Suprapubic skin (tissue), 4 donors: ENCODE measurements around the gene MORN4.

Source experiments
- EP300 ChIP-seq: sonication (generic); formaldehyde crosslinking; IDR thresholded peaks from one replicate; pipeline ENCODE4 v1.6.1; 2017; ENCODE audit warnings: antibody characterized with exemption
- POLR2A ChIP-seq, 2 donors: fragments of 450-650 bp; IDR thresholded peaks; one replicate each; pipeline ENCODE4 v1.6.1; 2017; ENCODE audit warnings: antibody characterized with exemption in 2 of 2, mild to moderate bottlenecking in 2 of 2, moderate library complexity in 2 of 2
- POLR2AphosphoS5 ChIP-seq, 3 donors: sonication (generic); formaldehyde crosslinking; IDR thresholded peaks; one replicate each; pipeline ENCODE4 v1.6.1; 2017; ENCODE audit warnings: antibody characterized with exemption in 3 of 3
- TF ChIP-seq, protein P1 (sequence below), 2 donors: fragments of 200-600 bp in 1 of 2; fragments of 450-650 bp in 1 of 2; sonication (generic) in 1 of 2; IDR thresholded peaks; one replicate each; pipeline ENCODE4 v1.5.1; 2016 to 2019; ENCODE audit warnings: antibody characterized with exemption in 2 of 2, mild to moderate bottlenecking in 1 of 2, moderate library complexity in 1 of 2

- no peak for TF ChIP-seq EP300
- TF ChIP-seq, protein P1, sequence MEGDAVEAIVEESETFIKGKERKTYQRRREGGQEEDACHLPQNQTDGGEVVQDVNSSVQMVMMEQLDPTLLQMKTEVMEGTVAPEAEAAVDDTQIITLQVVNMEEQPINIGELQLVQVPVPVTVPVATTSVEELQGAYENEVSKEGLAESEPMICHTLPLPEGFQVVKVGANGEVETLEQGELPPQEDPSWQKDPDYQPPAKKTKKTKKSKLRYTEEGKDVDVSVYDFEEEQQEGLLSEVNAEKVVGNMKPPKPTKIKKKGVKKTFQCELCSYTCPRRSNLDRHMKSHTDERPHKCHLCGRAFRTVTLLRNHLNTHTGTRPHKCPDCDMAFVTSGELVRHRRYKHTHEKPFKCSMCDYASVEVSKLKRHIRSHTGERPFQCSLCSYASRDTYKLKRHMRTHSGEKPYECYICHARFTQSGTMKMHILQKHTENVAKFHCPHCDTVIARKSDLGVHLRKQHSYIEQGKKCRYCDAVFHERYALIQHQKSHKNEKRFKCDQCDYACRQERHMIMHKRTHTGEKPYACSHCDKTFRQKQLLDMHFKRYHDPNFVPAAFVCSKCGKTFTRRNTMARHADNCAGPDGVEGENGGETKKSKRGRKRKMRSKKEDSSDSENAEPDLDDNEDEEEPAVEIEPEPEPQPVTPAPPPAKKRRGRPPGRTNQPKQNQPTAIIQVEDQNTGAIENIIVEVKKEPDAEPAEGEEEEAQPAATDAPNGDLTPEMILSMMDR (IDR thresholded peaks at IDR 0.05) = no peak
- no peak for TF ChIP-seq POLR2AphosphoS5 (IDR thresholded peaks at IDR 0.05)
- TF ChIP-seq POLR2A (IDR thresholded peaks at IDR 0.05) = no peak
These were observed 42.4 kb downstream of the MORN4 start for GRCh38 chr10:97590748-97591495.
